Lower leg skin (tissue), 4 donors: ENCODE measurements around the gene AP2S1. TPM values are rescaled to one million over a fixed set of nuclear protein-coding genes. Genes with fewer than 3 reads are reported as not detected.
A peak's percentile ranks its signal among the peaks of the same experiment; 100 is the strongest.
"Not testable (repeated sequence)": the region's sequence is repeated elsewhere in the genome, so short reads cannot be mapped to it uniquely, and the experiment has no call there.

Source experiments
- DNase-seq, 2 donors: peaks; one replicate each; pipeline ENCODE4 v3.0.0-alpha.2; 2019; ENCODE audit warnings: low spot score in 2 of 2
- H3K4me3 ChIP-seq: fragments of 200-600 bp; sonication (generic); 2 replicates; pipeline ENCODE4 v1.5.1; 2017; ENCODE audit warnings: mild to moderate bottlenecking, low read depth; ENCODE audit not compliant: poor library complexity, severe bottlenecking
- POLR2A ChIP-seq, 2 donors: fragments of 450-650 bp; IDR thresholded peaks; one replicate each; pipeline ENCODE4 v1.6.1; 2016 to 2017; ENCODE audit warnings: antibody characterized with exemption in 2 of 2, mild to moderate bottlenecking in 1 of 2, moderate library complexity in 1 of 2
- WGBS, 2 donors: methylation state at CpG; one replicate each; pipeline ENCODE4 v1.1.5; 2018; 5-methylcytosine and 5-hydroxymethylcytosine counted together
- intact Hi-C: fragments of 100-400 bp; cut with DNase I; formaldehyde crosslinking; loops from one replicate; pipeline ENCODE4 v1.15.0; 2023; ENCODE audit warnings: low total_unique reads
- total RNA-seq, 4 donors: library from RNA; depleted of rRNA; stranded (reverse); fragments of >200 nt; gene quantifications; one replicate each; pipeline ENCODE4 v1.1.0, GENCODE V29; 2016
- TF ChIP-seq, protein P1 (sequence below), 3 donors: fragments of 450-650 bp; IDR thresholded peaks; one replicate each; pipeline ENCODE4 v1.5.1; 2016; ENCODE audit warnings: antibody characterized with exemption in 3 of 3, mild to moderate bottlenecking in 3 of 3, moderate library complexity in 2 of 3

The AP2S1 gene
- total RNA-seq, 4 donors from 2014 or later: 88.9 to 132 (median 114) TPM

DNA sequence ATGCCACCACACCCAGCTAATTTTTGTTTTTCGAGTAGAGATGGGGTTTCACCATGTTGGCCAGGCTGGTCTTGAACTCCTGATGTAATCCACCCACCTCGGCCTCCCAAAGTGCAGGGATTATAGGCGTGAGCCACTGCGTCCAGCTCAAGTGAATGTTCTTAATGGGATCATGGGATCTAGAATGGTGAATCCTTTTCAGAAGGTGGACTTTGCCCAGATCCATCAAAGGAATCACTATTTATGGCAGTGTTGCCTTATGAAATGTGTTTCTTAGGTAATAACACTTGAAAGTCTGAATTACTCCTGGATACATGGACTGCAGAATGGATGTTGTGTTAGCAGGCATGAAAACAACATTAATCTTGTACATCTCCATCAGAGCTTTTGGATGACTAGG lies 30.4 kb upstream of the AP2S1 start:
- TF ChIP-seq, protein P1, sequence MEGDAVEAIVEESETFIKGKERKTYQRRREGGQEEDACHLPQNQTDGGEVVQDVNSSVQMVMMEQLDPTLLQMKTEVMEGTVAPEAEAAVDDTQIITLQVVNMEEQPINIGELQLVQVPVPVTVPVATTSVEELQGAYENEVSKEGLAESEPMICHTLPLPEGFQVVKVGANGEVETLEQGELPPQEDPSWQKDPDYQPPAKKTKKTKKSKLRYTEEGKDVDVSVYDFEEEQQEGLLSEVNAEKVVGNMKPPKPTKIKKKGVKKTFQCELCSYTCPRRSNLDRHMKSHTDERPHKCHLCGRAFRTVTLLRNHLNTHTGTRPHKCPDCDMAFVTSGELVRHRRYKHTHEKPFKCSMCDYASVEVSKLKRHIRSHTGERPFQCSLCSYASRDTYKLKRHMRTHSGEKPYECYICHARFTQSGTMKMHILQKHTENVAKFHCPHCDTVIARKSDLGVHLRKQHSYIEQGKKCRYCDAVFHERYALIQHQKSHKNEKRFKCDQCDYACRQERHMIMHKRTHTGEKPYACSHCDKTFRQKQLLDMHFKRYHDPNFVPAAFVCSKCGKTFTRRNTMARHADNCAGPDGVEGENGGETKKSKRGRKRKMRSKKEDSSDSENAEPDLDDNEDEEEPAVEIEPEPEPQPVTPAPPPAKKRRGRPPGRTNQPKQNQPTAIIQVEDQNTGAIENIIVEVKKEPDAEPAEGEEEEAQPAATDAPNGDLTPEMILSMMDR (IDR thresholded peaks at IDR 0.05): no peak
- no peak for TF ChIP-seq POLR2A (IDR thresholded peaks at IDR 0.05)
- DNase-seq: no peak
- H3K4me3 ChIP-seq: no peak overlapping the region
- intact Hi-C loops: no loop called here
- 94 to 96% methylated on average over 4 of the region's 4 CpGs for WGBS, 2 donors

DNA sequence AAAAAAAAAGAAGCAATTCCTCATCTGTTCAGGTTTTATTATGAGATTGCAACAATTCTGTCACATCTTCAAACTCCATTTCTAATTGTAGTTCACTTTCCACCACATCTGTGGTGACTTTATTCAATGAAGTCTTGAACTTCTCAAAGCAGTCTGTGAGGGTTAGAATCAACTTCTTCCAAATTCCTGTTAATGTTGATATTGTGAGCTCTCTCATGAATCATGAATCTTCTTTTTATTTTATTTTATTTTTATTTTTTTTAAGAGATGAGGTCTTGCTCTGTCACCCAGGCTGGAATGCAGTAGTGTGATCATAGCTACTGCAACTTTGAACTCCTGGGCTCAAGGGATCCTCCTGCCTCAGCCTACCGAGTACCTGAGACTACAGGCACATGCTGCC lies 29.8 kb upstream of the AP2S1 start:
- intact Hi-C loops: no loop called here
- no peak for TF ChIP-seq POLR2A (IDR thresholded peaks at IDR 0.05)
- TF ChIP-seq, protein P1 (IDR thresholded peaks at IDR 0.05): no peak
- DNase-seq: no peak
- WGBS, 2 donors: 93 to 95% methylated on average over 1 of the region's 1 CpG
- H3K4me3 ChIP-seq: no peak overlapping the region

DNA sequence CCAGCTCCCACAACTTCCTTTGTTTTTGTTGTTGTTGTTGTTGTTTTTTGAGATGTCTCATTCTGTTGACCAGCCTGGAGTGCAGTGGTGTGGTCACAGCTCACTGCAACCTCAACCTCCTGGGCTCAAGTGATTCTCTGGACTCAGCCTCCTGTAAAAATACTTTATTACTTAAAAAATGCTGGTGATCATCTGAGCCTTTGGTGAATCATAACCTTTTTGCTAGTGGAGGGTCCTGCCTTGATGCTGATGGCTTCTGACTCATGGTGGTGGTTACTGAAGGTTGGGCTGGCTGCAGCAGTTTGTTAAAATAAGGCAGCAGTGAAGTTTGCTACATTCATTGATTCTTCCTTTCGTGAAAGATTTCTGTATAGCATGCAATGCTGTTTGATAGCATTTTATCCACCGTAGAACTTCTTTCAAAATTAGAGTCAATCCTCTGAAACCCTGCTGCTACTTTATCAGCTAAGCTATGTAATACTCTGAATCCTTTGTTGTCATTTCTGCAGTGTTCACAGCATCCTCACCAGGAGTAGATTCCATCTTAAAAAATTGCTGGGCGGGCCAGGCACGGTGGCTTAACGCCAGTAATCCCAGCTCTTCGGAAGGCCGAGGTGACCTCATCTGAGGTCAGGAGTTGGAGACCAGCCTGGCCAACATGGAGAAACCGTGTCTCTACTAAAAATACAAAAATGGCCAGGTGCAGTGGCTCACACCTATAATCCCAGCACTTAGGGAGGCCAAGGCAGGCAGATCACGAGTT lies 28.1 kb upstream of the AP2S1 start:
- no peak overlapping the region for H3K4me3 ChIP-seq
- intact Hi-C loops: no loop called here
- TF ChIP-seq, protein P1 (IDR thresholded peaks at IDR 0.05): no peak
- TF ChIP-seq POLR2A (IDR thresholded peaks at IDR 0.05): no peak
- DNase-seq: no peak
- WGBS, 2 donors: 77 to 84% methylated on average over 9 of the region's 9 CpGs

DNA sequence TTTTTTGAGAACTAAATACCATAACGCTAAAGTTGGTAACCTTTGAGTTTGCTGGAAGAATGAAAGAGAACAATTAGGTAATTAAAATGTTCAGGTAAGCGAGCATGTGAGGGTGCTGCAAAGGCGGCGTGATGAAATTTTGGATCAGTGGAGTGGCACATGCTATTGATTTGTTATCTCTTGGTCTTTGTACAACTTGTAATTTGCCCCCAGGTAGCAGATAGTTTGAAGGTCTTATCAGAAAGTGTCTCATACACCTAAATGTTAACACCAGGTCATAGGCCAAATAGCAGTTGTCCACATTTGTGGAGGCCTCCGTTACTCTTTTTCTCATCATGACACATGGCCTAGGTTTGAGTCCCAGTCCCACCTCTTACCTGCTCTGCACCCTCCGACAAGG lies 25.0 kb upstream of the AP2S1 start:
- intact Hi-C loops: no loop called here

DNA sequence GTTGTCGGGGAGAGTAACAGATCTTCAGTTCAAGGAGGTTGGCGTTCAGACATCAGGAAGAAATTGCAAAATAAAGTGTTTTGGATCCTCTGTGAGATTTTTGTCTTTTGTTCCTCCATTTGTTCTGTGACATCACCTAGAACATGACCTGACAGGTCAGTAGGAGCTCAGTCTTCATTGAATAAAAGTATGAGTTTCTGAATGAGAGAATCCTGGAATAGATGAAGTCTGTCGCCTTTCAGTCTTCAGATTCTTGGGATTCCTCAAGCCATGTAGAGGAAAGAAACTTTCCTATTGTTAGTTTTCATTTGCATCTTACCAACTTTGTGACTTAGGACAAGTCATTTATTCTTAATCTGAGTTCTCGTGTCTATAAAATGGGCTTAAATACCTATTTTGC lies 24.6 kb upstream of the AP2S1 start:
- WGBS, 2 donors: 59 to 71% methylated on average over 4 of the region's 4 CpGs
- TF ChIP-seq, protein P1 (IDR thresholded peaks at IDR 0.05): no peak
- TF ChIP-seq POLR2A (IDR thresholded peaks at IDR 0.05): no peak
- no peak for DNase-seq
- H3K4me3 ChIP-seq: no peak overlapping the region
- intact Hi-C loops: no loop called here

More for the DNA sequence above, 25.0 kb upstream of the AP2S1 start:
- H3K4me3 ChIP-seq: no peak overlapping the region
- no peak for TF ChIP-seq POLR2A (IDR thresholded peaks at IDR 0.05)
- TF ChIP-seq, protein P1 (IDR thresholded peaks at IDR 0.05): no peak
- DNase-seq: peak in 1 of 2 donors; percentile 7
- 86 to 91% methylated on average over 6 of the region's 6 CpGs for WGBS, 2 donors

DNA sequence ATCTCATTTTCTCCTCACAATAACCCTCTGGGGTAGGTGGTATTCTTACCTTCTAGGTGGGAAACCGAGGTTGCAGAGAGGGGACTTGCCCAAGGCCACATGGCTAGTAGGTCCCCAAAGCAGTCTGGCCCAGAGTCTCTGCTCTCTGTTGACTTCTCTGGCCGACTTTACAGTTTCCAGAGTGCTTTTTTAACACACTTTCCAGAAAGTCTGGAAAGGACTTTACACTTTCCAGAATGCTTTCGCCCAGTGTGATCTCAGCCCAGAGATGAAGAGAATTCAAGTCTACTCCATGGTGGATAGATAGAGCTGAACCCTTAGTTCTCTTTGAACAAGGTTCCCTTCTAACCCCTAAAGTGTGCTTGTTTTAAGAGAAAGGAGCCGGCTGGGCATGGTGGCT lies 22.3 kb upstream of the AP2S1 start:
- peak in 1 of 2 donors; percentile 9 for DNase-seq
- intact Hi-C loops: no loop called here
- TF ChIP-seq POLR2A (IDR thresholded peaks at IDR 0.05): no peak
- TF ChIP-seq, protein P1 (IDR thresholded peaks at IDR 0.05): no peak
- no peak overlapping the region for H3K4me3 ChIP-seq
- 72 to 89% methylated on average over 4 of the region's 4 CpGs for WGBS, 2 donors

DNA sequence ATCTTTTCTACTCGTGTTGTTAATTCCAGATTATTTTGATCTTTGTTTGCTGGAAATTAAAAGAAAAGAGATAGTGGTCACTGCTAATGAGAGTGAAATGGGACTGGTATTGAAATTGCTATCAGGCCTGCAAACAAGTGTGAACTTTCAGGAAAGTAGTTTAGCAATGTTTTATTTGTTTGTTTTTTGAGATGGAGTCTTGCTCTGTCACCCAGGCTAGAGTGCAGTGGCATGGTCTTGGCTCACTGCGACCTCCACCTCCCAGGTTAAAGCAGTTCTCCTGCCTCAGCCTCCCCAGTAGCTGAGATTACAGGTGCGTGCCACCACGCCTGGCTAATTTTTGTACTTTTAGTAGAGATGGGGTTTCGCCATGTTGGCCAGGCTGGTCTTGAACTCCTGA lies 20.5 kb upstream of the AP2S1 start:
- intact Hi-C loops, H3K4me3 ChIP-seq: not testable (repeated sequence)
- WGBS, 2 donors: 92 to 94% methylated on average over 5 of the region's 5 CpGs
- peak in 1 of 2 donors; percentile 26 for DNase-seq
